Smooth muscle cell (in vitro differentiated cells): ENCODE data around the gene STARD13. TPM values are rescaled to one million over a fixed set of nuclear protein-coding genes. Genes with fewer than 3 reads are reported as not detected.

Experiments used
- DNase-seq: peaks from one replicate; lab custom pipeline; 2025; ENCODE audit not compliant: unreplicated experiment; lab: John Stamatoyannopoulos, UW
- H2AFZ ChIP-seq: fragments of 200-600 bp; sonication (generic); 2 replicates; pipeline ENCODE4 v1.6.0; 2016; ENCODE audit warnings: antibody characterized with exemption, low read depth, mild to moderate bottlenecking
- H3F3A ChIP-seq: fragments of 200-600 bp; sonication (generic); 2 replicates; pipeline ENCODE4 v1.6.0; 2017; ENCODE audit warnings: antibody characterized with exemption, low read depth
- H3K27ac ChIP-seq: fragments of 200-600 bp; sonication (generic); 2 replicates; pipeline ENCODE4 v1.5.1; 2016; ENCODE audit warnings: low read depth, mild to moderate bottlenecking
- H3K27me3 ChIP-seq: fragments of 200-600 bp; sonication (generic); 2 replicates; pipeline ENCODE4 v1.6.1; 2016; ENCODE audit warnings: low read depth, mild to moderate bottlenecking
- H3K36me3 ChIP-seq: fragments of 200-600 bp; sonication (generic); 2 replicates; pipeline ENCODE4 v1.5.1; 2016; ENCODE audit warnings: low read depth
- H3K4me1 ChIP-seq: fragments of 200-600 bp; sonication (generic); 2 replicates; pipeline ENCODE4 v1.5.1; 2016; ENCODE audit warnings: low read depth
- H3K4me2 ChIP-seq: fragments of 200-600 bp; sonication (generic); 2 replicates; pipeline ENCODE4 v1.6.0; 2016; ENCODE audit warnings: mild to moderate bottlenecking
- H3K4me3 ChIP-seq: fragments of 200-600 bp; sonication (generic); 2 replicates; pipeline ENCODE4 v1.5.1; 2016; ENCODE audit warnings: mild to moderate bottlenecking
- H3K79me2 ChIP-seq: fragments of 200-600 bp; sonication (generic); 2 replicates; pipeline ENCODE4 v1.6.0; 2016; ENCODE audit warnings: low read depth, mild to moderate bottlenecking
- H3K9ac ChIP-seq: fragments of 200-600 bp; sonication (generic); 2 replicates; pipeline ENCODE4 v1.6.0; 2016; ENCODE audit warnings: low read depth
- H3K9me3 ChIP-seq: fragments of 200-600 bp; sonication (generic); replicated peaks from 2 replicates; pipeline ENCODE4 v1.5.1; 2016; ENCODE audit warnings: low read depth
- H4K20me1 ChIP-seq: fragments of 200-600 bp; sonication (generic); 2 replicates; pipeline ENCODE4 v1.6.0; 2016; ENCODE audit warnings: low read depth
- WGBS: methylation state at CpG from one replicate; pipeline ENCODE4 v1.1.7; 2016; ENCODE audit warnings: low lambda C conversion rate; 5-methylcytosine and 5-hydroxymethylcytosine counted together
- polyA plus RNA-seq: library from polyadenylated mRNA; unstranded; fragments of >200 nt; fragmentation: Nextera tagmentation; extraction: Ambion mirVana; gene quantifications from 2 replicates; pipeline ENCODE4 v1.2.1, GENCODE V29; 2016
- total RNA-seq: library from RNA; depleted of rRNA; stranded (reverse); fragments of >200 nt; gene quantifications from 2 replicates; pipeline ENCODE4 v1.2.3, GENCODE V29; 2014
- TF ChIP-seq, protein P1 (sequence below): fragments of 200-600 bp; sonication (generic); IDR thresholded peaks from 2 replicates; pipeline ENCODE4 v1.5.1; 2017; ENCODE audit warnings: borderline replicate concordance, mild to moderate bottlenecking, antibody characterized with exemption; ENCODE audit not compliant: insufficient read depth, poor library complexity, severe bottlenecking

The STARD13 gene
- total and polyA plus RNA-seq, 2 experiments from 2014 or later: 12.4 to 18.8 TPM

DNA sequence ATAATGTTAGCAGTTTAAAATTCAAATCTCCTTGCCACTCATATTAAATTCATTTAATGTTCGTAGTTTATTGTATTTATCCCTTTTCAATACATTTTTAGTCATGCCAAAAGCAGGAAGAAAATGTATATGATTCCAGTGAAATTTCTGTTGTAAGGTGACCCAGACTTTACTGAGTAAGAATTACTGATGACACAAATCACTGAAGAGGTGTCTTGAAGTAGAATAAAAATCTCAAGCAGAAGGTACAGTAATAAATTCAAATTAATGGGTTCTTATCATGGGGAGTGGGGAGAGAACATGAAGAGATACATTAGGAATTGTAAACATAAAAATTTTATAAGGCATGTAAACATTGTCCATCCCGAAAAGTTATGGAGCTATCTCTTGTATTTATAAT lies 19.9 kb downstream of the STARD13 start:
- Histone ChIP-seq H4K20me1 (no peaks in the 10 kb centered on the region), H3K27me3 (no peaks in the 10 kb centered on the region), H3K79me2 (peaks cover 44% of the 10 kb centered on the region), H3K27ac (peak overlapping the region; percentile 10), H2AFZ (no peak overlapping the region), H3K4me2 (no peak overlapping the region), H3K9me3 (no peaks in the 10 kb centered on the region), H3F3A (peaks cover 16% of the 10 kb centered on the region), H3K4me3 (no peak overlapping the region), H3K4me1 (no peaks in the 10 kb centered on the region), H3K36me3 (no peaks in the 10 kb centered on the region), H3K9ac (no peak overlapping the region)
- WGBS: 62% methylated on average over 2 of the region's 2 CpGs
- no peak for DNase-seq
- TF ChIP-seq, protein P1, sequence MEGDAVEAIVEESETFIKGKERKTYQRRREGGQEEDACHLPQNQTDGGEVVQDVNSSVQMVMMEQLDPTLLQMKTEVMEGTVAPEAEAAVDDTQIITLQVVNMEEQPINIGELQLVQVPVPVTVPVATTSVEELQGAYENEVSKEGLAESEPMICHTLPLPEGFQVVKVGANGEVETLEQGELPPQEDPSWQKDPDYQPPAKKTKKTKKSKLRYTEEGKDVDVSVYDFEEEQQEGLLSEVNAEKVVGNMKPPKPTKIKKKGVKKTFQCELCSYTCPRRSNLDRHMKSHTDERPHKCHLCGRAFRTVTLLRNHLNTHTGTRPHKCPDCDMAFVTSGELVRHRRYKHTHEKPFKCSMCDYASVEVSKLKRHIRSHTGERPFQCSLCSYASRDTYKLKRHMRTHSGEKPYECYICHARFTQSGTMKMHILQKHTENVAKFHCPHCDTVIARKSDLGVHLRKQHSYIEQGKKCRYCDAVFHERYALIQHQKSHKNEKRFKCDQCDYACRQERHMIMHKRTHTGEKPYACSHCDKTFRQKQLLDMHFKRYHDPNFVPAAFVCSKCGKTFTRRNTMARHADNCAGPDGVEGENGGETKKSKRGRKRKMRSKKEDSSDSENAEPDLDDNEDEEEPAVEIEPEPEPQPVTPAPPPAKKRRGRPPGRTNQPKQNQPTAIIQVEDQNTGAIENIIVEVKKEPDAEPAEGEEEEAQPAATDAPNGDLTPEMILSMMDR: no peak

DNA sequence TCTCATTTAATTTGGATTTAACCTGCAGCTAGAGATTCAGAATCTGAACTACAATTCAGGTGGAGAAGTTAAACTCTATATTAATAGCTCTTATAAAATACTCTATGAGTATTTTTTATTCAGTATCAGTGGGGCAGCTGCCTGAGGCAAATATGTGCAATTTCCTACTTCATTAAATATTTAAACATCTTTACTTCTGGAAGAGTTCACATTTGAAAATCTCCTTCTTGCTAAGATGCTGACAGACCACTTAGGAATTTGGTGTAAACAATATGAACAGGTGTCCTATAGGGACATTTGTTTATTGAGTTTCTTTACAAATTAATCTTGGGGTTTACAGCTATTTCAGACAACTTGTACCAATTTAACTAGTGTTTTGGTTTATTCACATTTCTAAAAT lies 20.4 kb downstream of the STARD13 start:
- no peaks in the 10 kb centered on the region for H3K36me3 ChIP-seq
- no peaks in the 10 kb centered on the region for H3K9me3 ChIP-seq
- no peaks in the 10 kb centered on the region for H3K4me1 ChIP-seq
- no peak for DNase-seq
- no peak overlapping the region for H3K4me3 ChIP-seq
- H3K79me2 ChIP-seq: peaks cover 39% of the 10 kb centered on the region
- H3F3A ChIP-seq: peaks cover 18% of the 10 kb centered on the region
- H3K4me2 ChIP-seq: no peak overlapping the region
- TF ChIP-seq, protein P1: no peak
- no peaks in the 10 kb centered on the region for H4K20me1 ChIP-seq
- H3K9ac ChIP-seq: no peak overlapping the region
- H3K27ac ChIP-seq: peak overlapping the region; percentile 10
- H2AFZ ChIP-seq: no peak overlapping the region
- H3K27me3 ChIP-seq: no peaks in the 10 kb centered on the region

DNA sequence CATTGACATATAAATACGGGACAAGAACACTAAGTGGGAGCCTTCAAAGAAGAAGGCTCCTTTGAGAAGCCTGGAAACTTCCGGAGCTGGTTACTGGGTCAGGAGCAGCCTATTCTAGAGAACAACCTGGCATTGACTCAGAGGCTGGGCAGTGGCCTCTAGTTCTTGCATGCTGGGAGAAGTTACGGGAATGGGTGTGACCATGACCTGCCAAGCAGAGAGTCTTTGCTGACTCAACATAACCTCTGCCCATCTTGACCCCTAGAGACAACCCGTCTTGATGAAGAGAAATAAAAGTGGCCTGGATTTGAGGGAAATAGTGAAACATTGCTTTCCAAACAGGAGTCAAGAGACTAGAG lies 21.0 kb downstream of the STARD13 start:
- Histone ChIP-seq H3K4me2 (no peak overlapping the region), H2AFZ (no peak overlapping the region), H3K9ac (no peak overlapping the region), H3K4me1 (no peaks in the 10 kb centered on the region), H4K20me1 (no peaks in the 10 kb centered on the region), H3K9me3 (no peaks in the 10 kb centered on the region), H3K36me3 (no peaks in the 10 kb centered on the region), H3K4me3 (no peak overlapping the region), H3K27ac (peak overlapping the region; percentile 77), H3K79me2 (peaks cover 34% of the 10 kb centered on the region), H3K27me3 (no peaks in the 10 kb centered on the region), H3F3A (peaks cover 20% of the 10 kb centered on the region)
- 93% methylated on average over 4 of the region's 4 CpGs for WGBS
- TF ChIP-seq, protein P1: no peak
- DNase-seq: no peak

DNA sequence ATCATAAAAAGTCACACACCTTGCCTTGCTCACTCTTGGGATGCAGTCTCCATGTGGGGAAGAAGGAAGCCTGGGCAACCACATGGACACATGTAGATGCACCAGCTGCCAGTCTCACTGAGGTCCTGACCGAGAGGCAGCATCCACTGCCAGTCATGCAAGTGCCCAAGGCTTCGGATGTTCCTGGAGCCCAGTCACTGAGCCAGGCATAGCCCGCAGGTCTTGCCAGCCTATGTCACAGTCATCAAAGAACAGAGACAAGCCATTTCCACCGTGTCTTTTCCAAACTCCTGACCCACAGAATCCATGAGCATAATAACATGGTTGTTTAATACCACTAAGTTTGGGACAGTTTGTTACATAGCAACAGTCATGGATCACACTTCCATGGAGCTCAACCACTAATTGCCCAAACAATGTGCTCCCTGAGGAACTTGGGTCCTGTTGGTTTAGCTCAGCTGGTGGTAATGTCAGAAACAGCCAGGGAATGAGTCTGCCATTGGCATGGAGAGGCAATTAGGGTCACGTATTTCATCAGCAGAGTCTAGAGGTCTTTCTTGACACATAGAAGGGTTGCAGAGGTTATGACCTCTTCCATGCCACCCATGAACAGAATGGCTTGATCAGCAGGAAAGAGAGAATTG lies 21.5 kb downstream of the STARD13 start:
- Histone ChIP-seq H3F3A (peaks cover 20% of the 10 kb centered on the region), H3K9ac (no peak overlapping the region), H3K4me3 (no peak overlapping the region), H3K27ac (peak overlapping the region; percentile 77), H3K27me3 (no peaks in the 10 kb centered on the region), H4K20me1 (no peaks in the 10 kb centered on the region), H3K4me2 (peak overlapping the region; percentile 56), H3K4me1 (no peaks in the 10 kb centered on the region), H3K79me2 (peaks cover 29% of the 10 kb centered on the region), H3K9me3 (no peaks in the 10 kb centered on the region), H3K36me3 (no peaks in the 10 kb centered on the region), H2AFZ (no peak overlapping the region)
- 98% methylated on average over 5 of the region's 5 CpGs for WGBS
- TF ChIP-seq, protein P1: no peak
- no peak for DNase-seq
